Natural killer cell (primary cell): Measurements from ENCODE around the gene IPO13. TPM values are rescaled to one million over a fixed set of nuclear protein-coding genes. Genes with fewer than 3 reads are reported as not detected.

ENCODE experiments used
- ATAC-seq, 3 donors: fragments of 150-1000 bp in 2 of 3; fragments of 200-7000 bp in 1 of 3; cut with Tn5 transposase; 1 replicate in 1 of 3; 2 replicates in 2 of 3; pipeline ENCODE4 v1.10.0; 2021; ENCODE audit warnings: mild to moderate bottlenecking in 2 of 3, moderate library complexity in 2 of 3
- DNase-seq, 2 donors: peaks; one replicate each; pipeline versions ENCODE4 v3.0.0 to v3.0.0-alpha.2; 2013 to 2021; ENCODE audit warnings: mixed read lengths in 1 of 2
- H3K27ac ChIP-seq: one replicate; pipeline ENCODE4 v1.5.1; 2013; ENCODE audit warnings: mild to moderate bottlenecking, low read length
- H3K27me3 ChIP-seq: one replicate; pipeline ENCODE4 v1.6.1; 2013; ENCODE audit warnings: low read length; ENCODE audit not compliant: control insufficient read depth, insufficient read depth
- H3K36me3 ChIP-seq: one replicate; pipeline ENCODE4 v1.6.1; 2013; ENCODE audit warnings: low read length; ENCODE audit not compliant: control insufficient read depth, insufficient read depth
- H3K4me1 ChIP-seq: one replicate; pipeline ENCODE4 v1.6.1; 2013; ENCODE audit warnings: low read length; ENCODE audit not compliant: control insufficient read depth, insufficient read depth
- H3K4me3 ChIP-seq: one replicate; pipeline ENCODE4 v1.5.1; 2013; ENCODE audit warnings: low read length
- H3K9me3 ChIP-seq: one replicate; pipeline ENCODE4 v1.6.1; 2013; ENCODE audit warnings: low read length; ENCODE audit not compliant: control insufficient read depth, insufficient read depth
- H3K27ac Mint-ChIP-seq, 2 donors: one replicate each; pipeline ENCODE4 v1.8.0; 2022; ENCODE audit warnings: mild to moderate bottlenecking in 2 of 2, mixed read lengths in 2 of 2, moderate library complexity in 1 of 2
- H3K27me3 Mint-ChIP-seq, 2 donors: one replicate each; pipeline ENCODE4 v1.8.0; 2022; ENCODE audit warnings: low read depth in 2 of 2, mixed read lengths in 2 of 2
- H3K36me3 Mint-ChIP-seq: one replicate; pipeline ENCODE4 v1.8.0; 2022; ENCODE audit warnings: mixed read lengths
- H3K4me1 Mint-ChIP-seq, 2 donors: one replicate each; pipeline ENCODE4 v1.8.0; 2022; ENCODE audit warnings: mixed read lengths in 2 of 2
- H3K4me3 Mint-ChIP-seq: one replicate; pipeline ENCODE4 v1.8.0; 2022; ENCODE audit warnings: mild to moderate bottlenecking, moderate library complexity, mixed read lengths
- H3K9me3 Mint-ChIP-seq, 2 donors: one replicate each; pipeline ENCODE4 v1.8.0; 2022; ENCODE audit warnings: mixed read lengths in 2 of 2
- WGBS: methylation state at CpG from one replicate; pipeline ENCODE4 v1.1.7; 2013; ENCODE audit warnings: missing lambda C conversion rate; ENCODE audit not compliant: insufficient coverage; 5-methylcytosine and 5-hydroxymethylcytosine counted together
- intact Hi-C: fragments of 100-400 bp; cut with micrococcal nuclease; formaldehyde crosslinking; loops from one replicate; pipeline ENCODE4 v1.14.2; 2022
- total RNA-seq, 4 donors: library from RNA; stranded (reverse); fragments of 120-200 nt in 1 of 4; gene quantifications; one replicate each; pipeline versions ENCODE4 v1.2.3 to v1.2.4, GENCODE V29; 2013 to 2022
- TF ChIP-seq, protein P1 (sequence below): fragments of 200-600 bp; IDR thresholded peaks from one replicate; pipeline ENCODE4 v1.8.0; 2022; ENCODE audit warnings: antibody characterized with exemption

Gene IPO13
- total RNA-seq, 3 donors from 2014 or later (not counting 1 experiment from before 2014, with no cell fraction given): 18.1 to 22.7 (median 18.4) TPM

DNA sequence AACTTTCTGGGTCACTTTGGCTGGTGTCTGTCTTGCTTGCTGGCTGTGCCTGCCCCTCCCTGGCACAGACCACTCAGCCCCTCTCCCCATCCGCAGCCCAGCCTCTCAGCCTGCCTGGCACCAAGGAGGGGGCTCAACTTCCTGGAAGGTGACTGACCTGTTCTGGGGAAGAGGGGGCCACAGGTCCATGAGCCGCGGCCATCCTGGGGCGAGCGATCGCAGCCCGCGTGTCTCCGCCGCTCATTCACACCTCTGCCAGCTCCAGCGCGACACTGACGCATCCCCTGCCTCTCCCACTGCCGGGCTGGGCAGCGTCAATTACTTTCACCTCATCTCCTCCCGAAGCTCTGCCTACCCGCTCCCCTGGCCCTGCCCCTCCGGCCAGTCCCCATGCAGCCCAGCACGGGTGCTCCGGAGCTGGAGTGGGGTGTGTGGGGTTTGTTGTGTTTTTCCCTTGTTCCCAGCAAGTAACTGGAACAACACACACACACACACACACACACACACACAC is 70.2 kb downstream of the IPO13 start:
- Mint-ChIP-seq H3K9me3 (no peaks in the 10 kb centered on the region), H3K27me3 (peaks cover 0 to 7% of the 10 kb centered on the region in 2 donors), H3K27ac (no peak overlapping the region), H3K4me1 (no peaks in the 10 kb centered on the region), H3K4me3 (no peak overlapping the region), H3K36me3 (no peaks in the 10 kb centered on the region)
- intact Hi-C loops: no loop called here
- Histone ChIP-seq H3K36me3 (no peaks in the 10 kb centered on the region), H3K27me3 (no peaks in the 10 kb centered on the region), H3K9me3 (no peaks in the 10 kb centered on the region), H3K27ac (no peak overlapping the region), H3K4me3 (no peak overlapping the region), H3K4me1 (no peaks in the 10 kb centered on the region)
- WGBS: 97% methylated on average over 18 of the region's 20 CpGs
- ATAC-seq (no peak), DNase-seq (no peak)
- TF ChIP-seq, protein P1, sequence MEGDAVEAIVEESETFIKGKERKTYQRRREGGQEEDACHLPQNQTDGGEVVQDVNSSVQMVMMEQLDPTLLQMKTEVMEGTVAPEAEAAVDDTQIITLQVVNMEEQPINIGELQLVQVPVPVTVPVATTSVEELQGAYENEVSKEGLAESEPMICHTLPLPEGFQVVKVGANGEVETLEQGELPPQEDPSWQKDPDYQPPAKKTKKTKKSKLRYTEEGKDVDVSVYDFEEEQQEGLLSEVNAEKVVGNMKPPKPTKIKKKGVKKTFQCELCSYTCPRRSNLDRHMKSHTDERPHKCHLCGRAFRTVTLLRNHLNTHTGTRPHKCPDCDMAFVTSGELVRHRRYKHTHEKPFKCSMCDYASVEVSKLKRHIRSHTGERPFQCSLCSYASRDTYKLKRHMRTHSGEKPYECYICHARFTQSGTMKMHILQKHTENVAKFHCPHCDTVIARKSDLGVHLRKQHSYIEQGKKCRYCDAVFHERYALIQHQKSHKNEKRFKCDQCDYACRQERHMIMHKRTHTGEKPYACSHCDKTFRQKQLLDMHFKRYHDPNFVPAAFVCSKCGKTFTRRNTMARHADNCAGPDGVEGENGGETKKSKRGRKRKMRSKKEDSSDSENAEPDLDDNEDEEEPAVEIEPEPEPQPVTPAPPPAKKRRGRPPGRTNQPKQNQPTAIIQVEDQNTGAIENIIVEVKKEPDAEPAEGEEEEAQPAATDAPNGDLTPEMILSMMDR: no peak

Other genes with a start within 250 kb of the IPO13 start
- 10 to 100 TPM; 22.2 to 27.3 (median 22.3) TPM for gene ST3GAL3, start 239.4 kb upstream of the IPO13 start, total RNA-seq
- 1 to 10 TPM in 1 of 3 donors, not detected in 2; 1.4 TPM for gene ARTN, start 13.1 kb upstream of the IPO13 start, total RNA-seq
- 10 to 100 TPM; 18.2 to 27.3 (median 18.8) TPM for gene DPH2, start 23.1 kb downstream of the IPO13 start, total RNA-seq
- gene ATP6V0B, start 28.0 kb downstream of the IPO13 start, total RNA-seq: 100 to 1,000 TPM in 2 of 3 donors, 10 to 100 TPM in 1; 76.3 to 115 (median 113) TPM
- 1 to 10 TPM; 1.5 to 5.5 (median 2.2) TPM for gene B4GALT2, start 32.3 kb downstream of the IPO13 start, total RNA-seq
- 1 to 10 TPM; 3.8 to 5.2 (median 3.9) TPM for gene CCDC24, start 44.6 kb downstream of the IPO13 start, total RNA-seq
- gene SLC6A9, start 84.5 kb downstream of the IPO13 start, total RNA-seq: under 1 TPM in 2 of 3 donors, not detected in 1; 0.29 to 0.55 TPM
- not detected for gene KLF17, start 171.9 kb downstream of the IPO13 start, total RNA-seq
- not detected for gene KLF18, start 194.7 kb downstream of the IPO13 start, total RNA-seq